CD4-positive, alpha-beta T cell treated with Interleukin-17A for 1 hour (primary cell): ENCODE results near the gene HOXC4.

Source experiments
- DNase-seq: peaks from one replicate; pipeline ENCODE4 v3.0.0-alpha.2; 2020

HOXC4 gene

DNA sequence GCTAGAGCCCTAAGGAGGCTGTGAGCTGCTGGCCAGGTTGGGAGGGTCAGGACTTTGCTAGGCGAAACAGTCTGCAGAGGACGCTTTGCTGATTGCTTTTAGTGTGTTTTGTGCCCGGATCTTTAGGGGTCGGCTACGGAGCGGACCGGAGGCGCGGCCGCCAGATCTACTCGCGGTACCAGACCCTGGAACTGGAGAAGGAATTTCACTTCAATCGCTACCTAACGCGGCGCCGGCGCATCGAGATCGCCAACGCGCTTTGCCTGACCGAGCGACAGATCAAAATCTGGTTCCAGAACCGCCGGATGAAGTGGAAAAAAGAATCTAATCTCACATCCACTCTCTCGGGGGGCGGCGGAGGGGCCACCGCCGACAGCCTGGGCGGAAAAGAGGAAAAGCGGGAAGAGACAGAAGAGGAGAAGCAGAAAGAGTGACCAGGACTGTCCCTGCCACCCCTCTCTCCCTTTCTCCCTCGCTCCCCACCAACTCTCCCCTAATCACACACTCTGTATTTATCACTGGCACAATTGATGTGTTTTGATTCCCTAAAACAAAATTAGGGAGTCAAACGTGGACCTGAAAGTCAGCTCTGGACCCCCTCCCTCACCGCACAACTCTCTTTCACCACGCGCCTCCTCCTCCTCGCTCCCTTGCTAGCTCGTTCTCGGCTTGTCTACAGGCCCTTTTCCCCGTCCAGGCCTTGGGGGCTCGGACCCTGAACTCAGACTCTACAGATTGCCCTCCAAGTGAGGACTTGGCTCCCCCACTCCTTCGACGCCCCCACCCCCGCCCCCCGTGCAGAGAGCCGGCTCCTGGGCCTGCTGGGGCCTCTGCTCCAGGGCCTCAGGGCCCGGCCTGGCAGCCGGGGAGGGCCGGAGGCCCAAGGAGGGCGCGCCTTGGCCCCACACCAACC lies 23.9 kb upstream of the HOXC4 start:
- no peak for DNase-seq

DNA sequence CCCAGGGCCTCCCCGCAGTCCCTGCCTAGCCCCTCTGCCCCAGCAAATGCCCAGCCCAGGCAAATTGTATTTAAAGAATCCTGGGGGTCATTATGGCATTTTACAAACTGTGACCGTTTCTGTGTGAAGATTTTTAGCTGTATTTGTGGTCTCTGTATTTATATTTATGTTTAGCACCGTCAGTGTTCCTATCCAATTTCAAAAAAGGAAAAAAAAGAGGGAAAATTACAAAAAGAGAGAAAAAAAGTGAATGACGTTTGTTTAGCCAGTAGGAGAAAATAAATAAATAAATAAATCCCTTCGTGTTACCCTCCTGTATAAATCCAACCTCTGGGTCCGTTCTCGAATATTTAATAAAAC lies 23.2 kb upstream of the HOXC4 start:
- DNase-seq: no peak

DNA sequence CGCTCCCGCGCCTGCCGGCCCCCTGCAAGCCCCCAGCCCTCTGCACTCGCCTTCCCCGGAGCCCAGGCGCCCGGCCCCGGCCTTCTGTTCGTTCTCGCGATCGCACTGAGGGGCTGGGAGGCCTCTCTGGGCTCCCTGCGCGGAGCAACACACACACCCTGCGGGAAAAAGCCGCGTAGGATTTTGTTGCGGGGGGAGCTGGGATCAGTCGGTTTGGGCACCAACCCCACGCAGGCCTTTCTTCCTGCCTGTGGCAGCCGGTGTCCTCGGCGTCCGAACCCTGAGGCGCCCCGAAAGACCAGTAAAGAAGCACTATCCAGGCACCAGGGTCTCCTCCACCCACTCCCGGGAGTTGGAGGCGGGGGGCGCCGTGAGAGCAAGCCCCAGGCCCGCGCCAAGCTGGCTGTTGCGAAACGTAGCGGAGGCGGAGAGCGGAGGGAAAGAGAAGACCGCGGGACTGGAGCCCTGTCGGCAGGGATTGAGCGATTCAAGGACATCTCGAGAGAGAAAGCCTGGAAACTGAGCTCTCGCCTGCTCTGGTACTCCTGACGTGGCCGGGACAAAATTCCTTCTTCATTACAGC lies 22.7 kb upstream of the HOXC4 start:
- DNase-seq: no peak

DNA sequence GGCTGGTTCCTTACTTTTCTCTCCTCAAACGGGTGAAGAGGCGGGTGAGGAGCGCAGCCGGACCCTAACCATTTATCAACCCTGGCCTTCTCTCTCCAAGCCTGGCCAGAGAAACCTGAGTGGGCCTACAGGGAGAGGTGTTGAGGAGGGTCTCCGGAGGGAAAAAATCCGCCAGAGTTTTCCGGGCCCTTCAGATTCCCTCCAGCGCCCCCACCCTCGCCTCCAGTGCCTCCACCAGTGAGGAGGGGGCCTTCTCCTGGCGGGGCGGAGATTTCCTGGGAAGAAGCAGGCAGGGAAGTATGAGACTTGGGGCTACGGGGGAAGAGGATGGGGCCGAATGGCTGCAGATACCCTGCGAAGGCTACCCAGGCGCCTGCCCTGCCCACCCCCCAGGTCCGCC lies 22.2 kb upstream of the HOXC4 start:
- no peak for DNase-seq

DNA sequence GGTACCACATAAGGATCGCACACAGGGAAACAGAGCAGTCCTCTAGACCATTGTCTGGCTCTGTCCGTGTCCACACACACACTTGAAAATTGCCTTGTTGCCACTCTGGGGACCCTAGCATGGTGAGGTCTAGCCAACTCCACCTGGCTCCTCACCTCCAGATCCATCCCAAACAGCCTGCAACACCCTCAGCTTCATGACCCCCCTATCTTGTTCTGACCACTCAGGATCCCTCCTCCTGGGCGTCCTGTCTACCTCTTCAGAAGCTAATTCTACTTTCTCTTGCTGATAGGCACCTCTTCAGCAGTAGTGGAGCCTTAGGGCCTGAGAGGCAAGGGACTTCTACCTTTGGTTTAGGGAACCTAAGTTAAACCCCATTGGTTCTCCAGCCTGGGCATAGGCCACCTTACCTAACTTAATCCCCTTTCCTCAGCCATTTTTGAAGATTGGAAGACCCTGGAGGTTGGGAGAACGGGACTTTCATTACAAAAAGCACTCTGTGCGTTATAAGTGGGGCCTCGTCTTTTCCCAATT lies 21.5 kb upstream of the HOXC4 start:
- no peak for DNase-seq

DNA sequence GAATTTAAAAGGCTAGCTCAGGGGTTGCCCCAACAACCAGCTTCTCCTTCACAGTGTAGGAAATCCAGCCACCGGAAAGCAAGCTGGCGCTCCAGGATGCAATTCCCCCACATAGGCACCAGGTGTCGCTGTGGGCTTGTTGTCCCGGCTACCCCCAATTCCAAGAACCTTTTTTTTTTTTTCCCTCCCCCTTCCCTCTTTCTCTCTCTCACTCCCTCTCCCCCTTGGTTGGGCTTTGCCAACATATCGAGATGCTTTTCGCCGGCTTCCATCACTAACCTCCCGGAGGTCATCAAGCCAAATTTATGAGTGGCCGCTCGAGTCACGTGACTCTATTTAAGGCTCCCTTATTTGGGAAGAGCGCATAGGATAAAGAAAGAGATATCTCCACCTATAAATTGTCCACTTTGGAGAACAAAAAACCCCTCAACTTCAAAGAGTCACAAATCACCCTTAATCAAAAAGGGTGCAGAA lies 21.0 kb upstream of the HOXC4 start, which contains the start of gene HOXC5:
TSS of gene HOXC5 (plus strand) at position 424 of the 474 bp plus-strand sequence. CDS start 73 bp downstream, outside the sequence.
- DNase-seq: peak; percentile 72

DNA sequence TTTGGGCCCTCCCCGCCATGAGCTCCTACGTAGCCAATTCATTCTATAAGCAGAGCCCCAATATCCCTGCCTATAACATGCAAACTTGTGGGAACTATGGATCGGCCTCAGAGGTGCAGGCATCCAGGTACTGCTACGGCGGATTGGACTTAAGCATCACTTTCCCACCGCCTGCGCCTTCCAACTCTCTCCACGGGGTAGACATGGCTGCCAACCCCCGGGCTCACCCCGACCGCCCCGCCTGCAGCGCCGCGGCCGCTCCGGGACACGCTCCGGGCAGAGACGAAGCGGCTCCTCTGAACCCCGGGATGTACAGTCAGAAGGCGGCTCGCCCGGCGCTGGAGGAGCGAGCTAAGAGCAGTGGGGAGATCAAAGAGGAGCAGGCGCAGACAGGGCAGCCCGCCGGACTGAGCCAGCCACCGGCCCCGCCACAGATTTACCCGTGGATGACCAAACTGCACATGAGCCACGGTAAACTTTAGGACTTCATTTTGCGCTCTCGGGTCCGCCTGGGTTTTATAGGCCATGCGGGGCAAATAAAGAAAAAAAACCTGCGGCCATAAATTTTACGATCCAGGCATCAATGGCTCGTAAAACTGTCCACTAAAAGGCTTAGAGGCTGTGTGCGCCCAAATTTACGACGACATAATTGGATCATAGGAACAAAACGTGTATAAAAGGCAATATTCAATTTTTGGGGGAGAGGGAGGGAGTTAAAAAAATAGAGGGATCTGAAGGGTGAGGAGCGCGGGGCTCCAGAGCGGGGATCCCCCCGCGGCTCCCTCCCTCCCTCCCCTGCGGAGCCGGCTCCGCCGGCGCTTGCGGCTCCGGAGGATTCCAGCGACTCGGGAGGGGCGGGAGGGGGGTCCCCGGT lies 20.3 kb upstream of the HOXC4 start:
- DNase-seq: no peak

DNA sequence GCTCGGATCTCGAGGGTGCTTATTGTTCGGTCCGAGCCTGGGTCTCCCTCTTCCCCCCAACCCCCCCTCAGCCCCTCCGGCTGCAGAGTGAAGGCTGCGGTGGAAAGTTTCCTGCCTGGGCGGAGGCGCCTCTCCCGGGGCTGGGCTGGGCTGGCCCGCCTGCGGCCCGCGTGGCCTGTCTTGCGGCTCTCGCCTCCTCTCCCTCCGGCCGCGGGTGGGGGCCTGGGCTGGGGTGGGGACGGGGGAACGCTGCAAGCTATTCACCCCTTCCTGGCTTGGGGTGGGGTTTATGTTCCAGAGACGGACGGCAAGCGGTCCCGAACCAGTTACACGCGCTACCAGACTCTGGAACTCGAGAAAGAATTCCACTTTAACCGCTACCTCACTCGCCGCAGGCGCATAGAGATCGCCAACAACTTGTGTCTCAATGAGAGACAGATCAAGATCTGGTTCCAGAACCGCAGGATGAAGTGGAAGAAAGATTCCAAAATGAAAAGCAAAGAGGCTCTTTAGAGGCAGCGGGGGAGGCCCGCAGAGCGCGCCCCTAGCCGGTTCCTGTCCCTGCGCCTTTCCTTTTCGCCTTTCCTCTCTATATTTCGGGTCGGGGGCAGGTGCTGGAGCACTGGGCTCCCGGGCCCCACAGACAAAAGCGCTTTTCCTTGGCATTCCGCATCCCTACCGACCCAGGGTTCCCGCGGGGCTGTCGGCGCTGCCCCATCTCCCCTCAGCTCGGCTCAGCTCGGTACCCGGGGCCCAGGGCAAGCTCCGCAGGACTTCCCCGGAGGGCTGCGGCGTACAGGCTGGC lies 19.5 kb upstream of the HOXC4 start:
- DNase-seq: no peak

DNA sequence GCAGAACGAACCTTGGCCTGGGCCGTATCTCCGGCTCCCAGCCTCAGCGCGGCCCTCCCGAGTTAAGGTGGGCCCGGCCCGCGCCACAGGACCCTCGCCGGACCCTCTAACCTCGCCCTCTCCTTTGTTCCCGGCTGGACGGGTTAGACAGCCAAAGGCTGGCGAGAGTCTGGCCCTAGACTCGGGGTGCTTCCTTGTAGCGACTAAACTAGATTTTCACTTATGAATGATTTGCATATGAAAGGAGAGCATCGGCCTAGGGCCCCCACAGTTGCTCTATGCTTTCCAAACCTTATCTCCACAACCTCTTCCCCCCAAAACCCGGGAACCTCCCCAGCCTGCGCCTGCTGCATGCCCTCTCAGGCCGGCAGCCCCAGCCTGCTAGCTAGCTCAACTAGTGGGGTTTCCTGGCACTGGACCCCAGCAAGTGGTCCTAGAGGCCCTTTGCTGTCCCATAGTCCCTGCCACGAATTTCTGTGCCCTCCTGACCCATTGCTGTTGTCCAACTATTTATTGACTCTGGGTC lies 18.8 kb upstream of the HOXC4 start:
- no peak for DNase-seq

DNA sequence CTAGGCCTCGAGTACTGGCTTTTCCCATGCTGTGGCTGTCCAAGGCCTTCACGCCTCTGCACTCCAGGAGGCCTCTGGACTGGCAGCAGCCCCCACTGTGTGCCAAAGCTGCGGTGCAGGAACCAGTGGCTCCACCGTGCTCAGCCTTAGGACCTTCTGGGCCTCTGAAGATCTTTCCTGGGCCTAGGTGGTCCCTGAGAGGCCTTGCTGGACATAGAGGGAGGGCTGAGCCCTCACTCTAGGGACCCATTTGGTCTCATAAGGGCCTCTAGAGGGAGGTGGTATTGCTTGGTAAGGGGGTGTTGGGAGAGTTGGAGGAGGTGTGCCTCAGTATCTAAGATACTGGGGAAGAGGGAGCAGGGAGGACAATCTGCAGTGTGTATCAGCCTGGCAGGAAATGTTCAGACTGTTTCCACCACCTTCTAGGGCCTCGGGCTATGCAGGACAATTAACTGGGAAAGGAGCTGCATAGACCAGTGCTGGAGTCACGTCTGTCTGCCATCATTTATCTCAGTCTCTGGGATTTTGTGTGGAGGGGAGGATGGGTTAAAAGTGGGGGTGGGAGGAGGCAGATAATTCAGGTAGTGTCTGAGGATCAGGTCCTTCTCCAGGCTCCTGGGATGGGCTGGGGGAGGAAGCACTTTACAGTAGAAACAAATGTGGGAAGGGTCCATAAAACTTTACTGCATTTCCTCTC lies 17.9 kb upstream of the HOXC4 start:
- no peak for DNase-seq

DNA sequence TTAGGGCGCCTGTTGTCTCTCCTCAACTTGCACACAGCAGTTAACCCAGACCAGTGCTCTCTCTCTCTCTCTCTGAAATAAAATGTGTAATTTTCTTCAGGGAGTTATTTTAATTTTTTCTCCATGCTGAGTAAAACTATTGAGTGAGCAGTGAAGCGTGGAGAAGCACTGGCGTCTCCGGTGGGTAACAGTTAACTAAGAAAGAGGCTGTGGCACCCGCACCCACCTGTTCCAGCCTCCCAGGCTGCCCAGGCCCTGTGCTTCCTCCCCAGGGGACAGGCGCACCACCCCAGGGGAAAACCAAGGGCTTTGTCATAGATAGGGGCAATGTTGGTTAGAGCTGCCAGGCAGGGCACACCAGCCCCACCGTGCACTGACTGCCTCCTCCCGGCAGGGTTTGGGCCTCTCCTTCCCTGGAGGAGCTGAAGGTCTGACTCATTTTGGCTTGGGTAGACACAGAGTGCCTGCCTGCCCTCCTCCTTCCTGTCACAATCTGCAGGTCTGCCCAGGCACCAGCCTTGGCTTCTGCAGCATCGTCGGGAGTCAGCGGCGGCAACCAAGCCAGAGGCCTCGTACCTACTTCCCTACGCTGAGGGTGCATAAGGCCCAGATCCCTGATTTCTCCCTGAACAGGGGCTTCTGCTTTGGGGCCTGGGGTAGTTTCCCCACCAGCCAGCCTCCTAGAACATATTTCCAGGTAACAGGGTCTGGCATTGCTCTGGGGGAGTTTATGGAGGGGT lies 16.8 kb upstream of the HOXC4 start:
- no peak for DNase-seq

DNA sequence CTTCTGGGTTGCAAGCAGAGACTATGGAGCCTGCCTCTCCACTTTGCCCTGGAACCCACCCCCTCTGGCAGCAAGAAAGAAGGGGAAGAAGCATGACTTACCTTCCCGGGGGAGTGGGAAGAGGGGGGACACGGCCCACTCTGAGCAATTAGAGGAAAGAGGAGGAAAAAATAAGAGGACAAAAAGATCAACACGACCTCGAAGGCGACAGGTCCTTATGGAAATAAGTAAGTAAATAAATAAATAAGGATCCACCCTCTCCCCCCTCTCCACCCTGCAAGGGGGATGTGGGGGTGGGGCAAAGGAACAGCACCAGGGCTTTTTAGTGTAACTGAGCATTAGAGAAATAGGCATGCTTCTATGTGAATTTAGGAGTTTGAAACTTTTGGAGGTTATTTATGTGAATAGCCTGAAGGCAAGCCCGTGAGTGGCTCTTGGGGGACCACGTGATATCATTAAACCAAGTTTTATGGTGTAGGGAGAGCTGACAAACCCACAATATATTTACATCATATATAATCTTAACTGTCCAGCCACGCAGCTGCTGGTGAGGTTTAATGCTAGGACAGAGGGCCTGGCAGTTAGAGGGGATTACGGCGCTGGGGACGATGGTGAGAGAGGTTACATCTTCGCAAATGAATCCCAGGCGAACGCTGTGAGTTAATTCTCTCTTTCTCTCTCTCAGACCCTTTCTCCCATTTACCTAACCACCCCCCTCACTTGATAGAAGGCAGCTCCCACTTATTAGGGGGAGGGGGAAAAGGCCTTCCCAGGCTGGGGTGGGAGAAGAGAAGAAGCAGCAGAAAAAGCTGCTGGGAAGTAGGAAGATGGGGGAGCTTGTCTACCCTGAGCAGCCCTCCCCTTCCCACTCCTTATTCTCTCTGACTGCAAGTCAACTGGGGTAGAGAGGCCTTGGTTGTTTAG lies 16.0 kb upstream of the HOXC4 start:
- DNase-seq: no peak

DNA sequence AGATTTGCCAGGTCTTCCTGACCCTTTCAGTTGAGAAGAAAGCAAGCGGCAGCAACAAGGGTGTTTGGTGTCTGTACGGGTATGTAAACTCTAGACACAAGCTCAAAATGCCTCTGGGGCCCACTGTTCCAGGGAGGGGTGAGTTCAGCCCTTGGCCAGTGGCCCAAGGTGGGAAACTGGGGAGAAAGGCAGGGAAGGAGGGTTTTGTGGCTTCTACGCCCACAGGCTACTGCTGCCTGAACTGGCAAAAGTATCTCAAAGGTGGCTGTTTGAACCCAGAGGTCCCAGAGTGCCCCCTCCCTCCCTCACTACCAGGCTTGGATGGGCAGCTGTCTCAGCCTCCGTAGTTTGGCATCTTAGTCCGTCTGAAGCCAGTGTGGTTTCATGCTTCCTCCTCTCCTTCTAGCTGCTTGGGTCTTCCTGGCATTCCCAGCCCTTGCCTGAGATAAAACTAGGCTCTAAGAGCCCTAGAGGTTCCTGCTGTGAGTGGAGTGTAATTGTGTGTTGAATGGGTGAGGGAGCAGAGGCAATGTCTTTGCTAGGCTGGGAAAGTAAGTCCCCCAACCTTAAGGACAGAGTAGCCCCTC lies 15.3 kb upstream of the HOXC4 start:
- no peak for DNase-seq

DNA sequence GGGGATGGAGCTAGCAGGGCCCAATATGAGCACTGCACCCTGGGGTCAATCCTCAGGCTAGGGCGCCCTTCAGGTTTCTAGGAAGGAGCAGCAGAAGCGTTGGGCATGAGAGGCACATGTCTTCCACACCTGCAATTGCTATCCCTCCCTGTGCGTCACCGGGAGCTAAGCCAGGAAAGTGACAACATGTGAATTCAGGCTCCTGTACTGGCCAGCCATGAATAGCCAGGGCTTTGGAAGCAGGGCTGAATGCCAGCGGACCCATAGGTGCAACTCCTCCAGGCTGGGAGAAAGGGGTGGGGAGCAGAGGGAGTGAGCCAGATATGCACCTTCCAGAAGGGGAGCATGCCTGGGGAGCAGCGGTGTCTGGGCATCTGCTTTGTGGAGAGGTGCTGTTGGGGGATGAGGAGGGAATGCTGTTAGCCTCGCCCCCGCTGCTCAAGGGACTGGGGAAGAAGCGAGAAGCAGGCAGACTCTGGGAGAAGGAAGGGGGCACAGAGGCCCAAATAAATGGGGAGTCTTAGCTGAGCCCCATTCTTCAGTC lies 14.7 kb upstream of the HOXC4 start:
- DNase-seq: no peak

DNA sequence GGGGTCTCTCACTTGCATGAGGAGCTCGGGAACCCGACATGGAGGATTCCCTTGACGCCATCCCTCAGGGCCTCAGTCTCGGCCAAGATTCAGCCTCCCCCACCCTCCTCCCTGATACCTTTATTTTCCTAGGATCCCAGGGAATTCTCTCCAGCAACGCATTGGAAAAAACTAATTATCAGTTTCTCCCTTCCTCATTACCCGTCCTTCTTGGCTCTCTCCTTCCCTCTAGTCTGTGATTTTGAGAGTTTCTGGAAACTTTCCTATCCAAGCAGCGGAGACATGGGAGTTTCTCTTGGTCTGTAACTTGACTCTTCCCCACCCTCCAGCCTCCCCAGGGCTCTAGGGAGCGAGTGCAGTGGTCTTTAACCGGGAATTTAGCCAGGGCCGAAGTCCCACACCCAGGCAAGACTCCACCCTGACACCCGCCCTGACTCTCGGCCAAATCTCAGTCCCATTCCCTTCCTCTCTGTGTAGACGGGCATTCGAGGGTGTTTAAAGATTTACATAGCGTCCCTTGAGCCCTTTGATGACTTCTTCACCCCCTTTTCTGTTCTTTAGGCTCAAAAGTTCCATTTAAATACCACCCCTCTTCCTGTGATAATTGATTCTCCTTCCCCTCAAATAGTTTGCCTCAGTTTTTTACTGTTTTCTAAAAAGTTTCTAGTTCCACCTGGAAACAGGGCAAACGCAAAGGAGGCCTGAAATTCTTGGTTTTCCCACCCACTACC lies 14.1 kb upstream of the HOXC4 start:
- no peak for DNase-seq

DNA sequence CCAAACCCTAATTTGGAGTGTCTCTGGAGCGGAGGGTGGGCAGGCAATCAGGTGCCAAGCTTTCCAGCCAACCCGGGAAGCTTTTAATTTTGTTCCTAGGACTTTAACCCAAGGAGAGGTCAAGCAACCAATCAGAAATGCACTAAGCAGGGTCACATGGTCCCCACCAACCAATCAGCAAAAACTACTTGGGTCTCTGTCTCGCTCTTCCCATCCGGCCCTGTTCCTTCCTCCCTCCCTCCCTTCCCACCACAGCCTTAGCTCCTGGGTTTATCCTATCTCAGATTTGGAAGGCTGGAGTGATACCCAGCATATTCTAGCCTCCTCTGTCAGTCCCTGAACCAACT lies 13.5 kb upstream of the HOXC4 start:
- no peak for DNase-seq

DNA sequence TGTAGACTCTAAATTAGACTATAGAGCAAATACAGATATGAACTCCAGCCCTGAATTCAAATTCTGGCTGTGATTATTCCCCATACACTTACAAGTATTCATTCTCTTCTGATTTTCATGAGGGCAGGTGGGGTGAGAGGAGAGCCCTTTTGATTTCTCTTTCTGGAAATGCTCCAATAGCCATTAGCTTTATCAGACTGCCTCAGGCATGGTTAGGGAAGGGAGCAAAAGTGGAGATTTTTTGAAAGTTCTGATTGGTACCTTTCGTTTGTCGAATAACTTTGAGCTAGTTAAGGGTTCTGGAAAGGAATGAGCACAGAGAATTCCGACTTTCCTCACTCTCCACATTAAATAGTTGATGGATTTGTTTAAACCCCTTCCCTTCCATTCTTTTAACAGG lies 13.0 kb upstream of the HOXC4 start:
- DNase-seq: no peak

DNA sequence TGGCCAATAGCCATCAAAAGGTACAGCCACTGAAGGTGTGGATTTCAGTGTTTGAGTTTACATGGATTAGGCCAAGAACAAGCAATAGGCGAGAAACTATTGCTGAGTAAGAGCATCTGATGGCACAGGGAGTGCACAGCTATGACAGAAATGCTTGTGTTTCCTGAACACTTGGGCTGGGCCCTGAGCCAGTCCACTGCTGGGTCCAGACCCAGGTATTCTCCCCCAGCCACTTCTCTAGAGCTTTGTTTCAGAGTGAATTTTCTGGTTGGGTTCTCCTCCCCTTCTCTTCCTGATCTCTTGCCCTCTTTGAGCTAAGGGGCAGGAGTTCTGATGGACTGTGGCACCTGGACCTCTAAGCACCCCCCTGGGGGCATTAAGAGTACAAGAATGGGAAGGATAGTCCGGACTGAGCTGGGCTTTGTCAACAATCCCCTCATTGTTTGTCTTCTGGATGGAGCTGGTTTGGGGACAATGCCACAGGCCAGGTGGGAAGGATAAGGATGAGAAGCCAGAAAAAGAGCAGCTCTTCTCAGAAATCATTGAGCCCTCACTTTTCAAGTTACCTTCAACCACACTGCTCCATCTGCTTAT lies 12.4 kb upstream of the HOXC4 start:
- no peak for DNase-seq
